ENCODE data around the gene SERPINA12. TPM values are rescaled to one million over a fixed set of nuclear protein-coding genes. Genes with fewer than 3 reads are reported as not detected.

Gene SERPINA12
- total RNA-seq, 4 donors from 2014 or later = not detected

GRCh38 chr14:94501588-94502516 is 7.4 kb downstream of the SERPINA12 start:
- no peak for TF ChIP-seq CTCF (IDR thresholded peaks at IDR 0.05; ENCODE audit: low read depth)

- no peak for TF ChIP-seq CTCF (IDR thresholded peaks at IDR 0.05; ENCODE audit: low read depth)
Observed at GRCh38 chr14:94500264-94500663, 9.0 kb downstream of the SERPINA12 start.

GRCh38 chr14:94499673-94500072 is 9.6 kb downstream of the SERPINA12 start:
- no peak for TF ChIP-seq CTCF (IDR thresholded peaks at IDR 0.05; ENCODE audit: low read depth)

- TF ChIP-seq CTCF (IDR thresholded peaks at IDR 0.05; ENCODE audit: low read depth) = no peak
Observed at GRCh38 chr14:94498215-94498614, 11.1 kb downstream of the SERPINA12 start.

- no peak for TF ChIP-seq CTCF (IDR thresholded peaks at IDR 0.05; ENCODE audit: low read depth)
Observed at GRCh38 chr14:94494085-94494484, 15.2 kb downstream of the SERPINA12 start.

- TF ChIP-seq CTCF (IDR thresholded peaks at IDR 0.05; ENCODE audit: low read depth) = no peak
Observed at GRCh38 chr14:94491511-94491910, 17.8 kb downstream of the SERPINA12 start.

- TF ChIP-seq CTCF (IDR thresholded peaks at IDR 0.05; ENCODE audit: low read depth) = no peak
Observed at GRCh38 chr14:94489336-94489735, 19.9 kb downstream of the SERPINA12 start.

All from subcutaneous adipose tissue (tissue), 4 donors.